Chondrocyte (in vitro differentiated cells): ENCODE data around the gene CBX4. TPM values are rescaled to one million over a fixed set of nuclear protein-coding genes. Genes with fewer than 3 reads are reported as not detected.

Experiments
- DNase-seq: peaks from one replicate; pipeline ENCODE4 v3.0.0; 2021; ENCODE audit warnings: mixed read lengths, low spot score
- H3K27ac Mint-ChIP-seq: one replicate; pipeline ENCODE4 v1.8.0; 2021; ENCODE audit warnings: mild to moderate bottlenecking, moderate library complexity, mixed read lengths; ENCODE audit not compliant: unreplicated experiment
- H3K27me3 Mint-ChIP-seq: 2 replicates; pipeline ENCODE4 v1.8.0; 2021; ENCODE audit warnings: low read depth, mixed read lengths
- H3K36me3 Mint-ChIP-seq: 2 replicates; pipeline ENCODE4 v1.8.0; 2021; ENCODE audit warnings: low read depth, mixed read lengths
- H3K4me1 Mint-ChIP-seq: 2 replicates; pipeline ENCODE4 v1.8.0; 2021; ENCODE audit warnings: low read depth, mild to moderate bottlenecking, mixed read lengths
- H3K4me3 Mint-ChIP-seq: one replicate; pipeline ENCODE4 v1.8.0; 2021; ENCODE audit warnings: mild to moderate bottlenecking, moderate library complexity, mixed read lengths; ENCODE audit not compliant: unreplicated experiment
- H3K9me3 Mint-ChIP-seq: 2 replicates; pipeline ENCODE4 v1.8.0; 2021; ENCODE audit warnings: low read depth, mixed read lengths
- total RNA-seq: library from RNA; stranded (reverse); gene quantifications from 3 replicates; pipeline ENCODE4 v1.2.1, GENCODE V29; 2021
- TF ChIP-seq, protein P1 (sequence below): fragments of 200-600 bp; sonication (generic); IDR thresholded peaks from 2 replicates; pipeline ENCODE4 v1.5.0; 2021; ENCODE audit warnings: antibody characterized with exemption, mild to moderate bottlenecking, moderate library complexity

Gene CBX4
- total RNA-seq, 1 donor from 2014 or later: 26.8 TPM

DNA sequence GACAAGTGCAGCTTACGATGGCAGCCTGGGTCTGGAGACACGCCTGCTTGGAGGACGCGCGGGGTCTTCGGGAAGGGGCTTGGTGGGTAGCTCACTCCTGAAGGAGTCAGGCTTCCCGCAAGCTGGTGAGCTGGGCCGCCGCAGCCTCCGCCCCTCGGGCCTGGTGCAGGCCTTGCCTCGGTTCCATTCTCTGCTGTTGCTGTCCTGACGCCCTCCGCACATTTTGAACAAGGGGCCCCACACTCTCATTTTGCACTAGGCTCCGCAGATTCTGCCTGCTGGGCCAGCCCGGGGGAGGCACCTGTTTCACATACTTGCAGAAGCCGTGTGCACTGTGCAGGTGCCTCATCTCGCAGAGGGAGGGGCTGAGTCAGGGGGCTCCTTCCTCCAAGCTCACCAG, 31.9 kb upstream of the CBX4 start:
- peak; percentile 84 for DNase-seq
- Mint-ChIP-seq H3K4me3 (no peak overlapping the region), H3K4me1 (peaks cover 10% of the 10 kb centered on the region), H3K36me3 (no peaks in the 10 kb centered on the region), H3K27me3 (peaks cover 2% of the 10 kb centered on the region), H3K9me3 (peaks cover under 1% of the 10 kb centered on the region), H3K27ac (no peak overlapping the region)
- TF ChIP-seq, protein P1, sequence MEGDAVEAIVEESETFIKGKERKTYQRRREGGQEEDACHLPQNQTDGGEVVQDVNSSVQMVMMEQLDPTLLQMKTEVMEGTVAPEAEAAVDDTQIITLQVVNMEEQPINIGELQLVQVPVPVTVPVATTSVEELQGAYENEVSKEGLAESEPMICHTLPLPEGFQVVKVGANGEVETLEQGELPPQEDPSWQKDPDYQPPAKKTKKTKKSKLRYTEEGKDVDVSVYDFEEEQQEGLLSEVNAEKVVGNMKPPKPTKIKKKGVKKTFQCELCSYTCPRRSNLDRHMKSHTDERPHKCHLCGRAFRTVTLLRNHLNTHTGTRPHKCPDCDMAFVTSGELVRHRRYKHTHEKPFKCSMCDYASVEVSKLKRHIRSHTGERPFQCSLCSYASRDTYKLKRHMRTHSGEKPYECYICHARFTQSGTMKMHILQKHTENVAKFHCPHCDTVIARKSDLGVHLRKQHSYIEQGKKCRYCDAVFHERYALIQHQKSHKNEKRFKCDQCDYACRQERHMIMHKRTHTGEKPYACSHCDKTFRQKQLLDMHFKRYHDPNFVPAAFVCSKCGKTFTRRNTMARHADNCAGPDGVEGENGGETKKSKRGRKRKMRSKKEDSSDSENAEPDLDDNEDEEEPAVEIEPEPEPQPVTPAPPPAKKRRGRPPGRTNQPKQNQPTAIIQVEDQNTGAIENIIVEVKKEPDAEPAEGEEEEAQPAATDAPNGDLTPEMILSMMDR: no peak

DNA sequence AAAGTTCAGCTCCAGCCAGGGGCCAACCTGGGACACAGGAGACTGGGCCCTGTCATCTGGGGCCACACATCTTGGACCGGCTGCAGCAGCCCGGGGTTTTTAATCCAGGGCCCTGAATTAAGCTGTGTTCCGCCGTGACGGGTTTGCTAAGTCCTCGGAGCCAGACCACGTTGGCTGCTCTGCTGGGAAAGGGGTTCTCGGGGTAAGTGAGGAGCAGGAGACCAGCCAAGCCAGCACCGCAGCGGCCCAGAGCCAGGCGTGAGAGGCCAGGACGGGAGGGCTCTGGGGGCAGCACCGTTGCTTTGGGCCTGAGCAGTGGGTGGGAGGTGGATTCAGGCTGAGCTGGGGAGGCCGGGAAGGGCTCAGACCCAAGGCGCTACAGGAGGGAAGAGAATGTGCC, 31.3 kb upstream of the CBX4 start:
- H3K36me3 Mint-ChIP-seq: no peaks in the 10 kb centered on the region
- DNase-seq: peak; percentile 62
- H3K4me3 Mint-ChIP-seq: no peak overlapping the region
- TF ChIP-seq, protein P1: no peak
- peaks cover 4% of the 10 kb centered on the region for H3K27me3 Mint-ChIP-seq
- no peak overlapping the region for H3K27ac Mint-ChIP-seq
- peaks cover 10% of the 10 kb centered on the region for H3K4me1 Mint-ChIP-seq
- no peaks in the 10 kb centered on the region for H3K9me3 Mint-ChIP-seq

DNA sequence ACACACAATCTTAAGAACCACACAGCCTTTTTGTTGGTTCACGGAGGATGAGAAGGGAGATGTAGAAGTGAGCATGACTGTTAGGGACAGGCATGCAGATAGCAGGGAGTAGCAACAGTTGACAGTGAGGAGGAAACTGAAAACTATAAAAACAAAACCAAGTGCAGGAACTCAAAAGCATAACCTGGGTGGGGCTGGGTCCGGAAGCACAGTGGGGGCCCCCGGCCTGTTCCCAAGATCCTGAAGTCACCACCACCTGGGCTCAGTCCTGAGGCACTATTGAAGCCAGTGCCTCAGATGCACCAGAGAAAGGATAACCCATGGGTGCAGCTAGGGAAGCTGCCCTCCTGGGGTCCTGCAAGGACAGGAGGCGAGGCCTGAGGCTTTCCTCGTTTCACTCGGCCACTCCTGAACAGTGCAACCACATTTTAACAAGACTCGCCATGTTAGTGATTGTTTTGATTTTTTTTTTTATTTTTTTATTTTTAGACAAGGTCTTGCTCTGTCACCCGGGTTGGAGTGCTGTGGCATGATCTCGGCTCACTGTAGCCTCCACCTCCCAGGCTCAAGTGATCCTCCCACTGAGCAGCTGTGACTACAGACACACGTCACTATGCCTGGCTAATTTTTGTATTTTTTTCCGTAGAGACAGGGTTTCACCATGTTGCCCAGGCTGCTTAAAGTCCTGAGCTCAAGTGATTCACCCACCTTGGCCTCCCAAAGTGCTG, 27.7 kb upstream of the CBX4 start:
- Mint-ChIP-seq H3K36me3 (no peaks in the 10 kb centered on the region), H3K4me1 (peaks cover 13% of the 10 kb centered on the region), H3K9me3 (no peaks in the 10 kb centered on the region), H3K4me3 (no peak overlapping the region), H3K27ac (peak overlapping the region; percentile 45), H3K27me3 (peaks cover 16% of the 10 kb centered on the region)
- no peak for DNase-seq
- TF ChIP-seq, protein P1: no peak

DNA sequence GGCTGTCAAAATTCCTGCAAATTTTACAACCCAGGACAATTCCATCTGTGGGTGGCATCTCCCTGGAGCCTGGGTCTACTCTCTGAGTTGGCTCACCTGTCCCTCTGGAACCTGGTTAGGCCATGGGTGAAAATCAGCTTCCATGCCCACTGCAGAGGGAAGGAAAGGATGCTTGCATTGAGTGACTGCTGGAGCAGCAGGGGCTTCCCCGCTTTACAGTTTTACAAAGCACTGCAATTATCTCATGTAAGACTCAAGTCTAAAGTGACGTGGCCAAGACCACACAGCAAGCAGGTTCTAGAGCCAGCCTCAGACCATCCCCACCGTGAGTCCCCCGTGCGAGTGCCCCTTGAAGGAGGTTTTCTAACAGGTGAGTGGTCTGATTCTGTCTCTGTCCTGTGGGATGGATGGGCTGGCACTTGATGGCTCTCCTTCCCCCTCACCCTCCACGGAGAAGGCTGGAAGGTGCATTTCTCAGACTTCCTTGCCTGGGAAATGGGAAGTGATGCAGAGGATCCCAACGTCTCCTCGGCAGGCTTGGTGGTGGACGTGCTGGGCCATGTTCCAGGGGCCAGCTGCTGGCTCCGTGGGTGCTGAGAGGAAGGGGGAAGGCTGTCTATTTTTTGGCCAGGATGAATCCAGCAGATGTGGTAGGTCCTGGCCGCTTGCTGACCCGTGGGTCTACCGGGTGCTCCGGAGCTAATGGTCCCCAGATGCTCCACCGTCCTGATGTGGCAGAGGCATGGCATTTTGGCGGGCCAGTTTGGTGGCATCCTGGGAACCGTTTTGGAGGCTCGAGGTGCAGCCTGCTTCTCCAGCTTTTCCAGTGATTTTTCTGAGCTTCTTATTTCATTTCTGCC, 26.3 kb upstream of the CBX4 start:
- peaks cover 23% of the 10 kb centered on the region for H3K27me3 Mint-ChIP-seq
- H3K4me1 Mint-ChIP-seq: peaks cover 13% of the 10 kb centered on the region
- H3K27ac Mint-ChIP-seq: no peak overlapping the region
- H3K9me3 Mint-ChIP-seq: no peaks in the 10 kb centered on the region
- DNase-seq: no peak
- no peaks in the 10 kb centered on the region for H3K36me3 Mint-ChIP-seq
- H3K4me3 Mint-ChIP-seq: no peak overlapping the region
- TF ChIP-seq, protein P1: no peak

DNA sequence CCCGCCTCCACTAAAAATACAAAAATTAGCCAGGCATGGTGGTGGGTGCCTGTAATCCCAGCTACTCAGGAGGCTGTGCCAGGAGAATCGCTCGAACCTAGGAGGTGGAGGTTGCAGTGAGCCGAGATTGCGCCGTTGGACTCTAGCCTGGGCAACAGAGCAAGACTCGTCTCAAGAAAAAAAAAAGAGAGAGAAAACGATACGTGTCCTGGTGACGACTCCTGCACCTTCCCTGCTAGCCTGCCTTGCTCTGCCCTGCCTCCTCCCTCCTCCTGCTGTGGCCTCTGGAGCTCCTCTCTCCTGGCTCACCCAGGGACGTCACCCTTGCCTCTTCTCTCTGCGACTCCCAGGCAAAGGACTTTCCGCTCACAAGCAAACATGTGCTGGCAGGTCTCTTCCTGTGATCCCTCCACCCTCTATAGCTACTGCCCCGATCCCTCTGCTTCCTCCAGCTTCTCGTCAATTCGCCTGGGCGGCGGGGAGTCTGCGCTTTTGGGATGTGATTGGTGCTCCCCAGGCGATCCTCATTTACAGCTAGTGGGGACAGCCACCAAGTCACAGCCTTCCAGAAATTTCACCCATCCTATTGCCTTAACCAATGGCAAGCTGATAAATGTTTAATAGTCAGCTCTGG, 25.5 kb upstream of the CBX4 start:
- Mint-ChIP-seq H3K4me3 (no peak overlapping the region), H3K9me3 (no peaks in the 10 kb centered on the region), H3K27ac (no peak overlapping the region), H3K4me1 (peaks cover 13% of the 10 kb centered on the region), H3K27me3 (peaks cover 24% of the 10 kb centered on the region), H3K36me3 (no peaks in the 10 kb centered on the region)
- no peak for DNase-seq
- TF ChIP-seq, protein P1: no peak
